Tibial nerve (tissue), 4 donors: Measurements from ENCODE around the gene AMPD2. TPM values are rescaled to one million over a fixed set of nuclear protein-coding genes. Genes with fewer than 3 reads are reported as not detected.
"Not testable (repeated sequence)": the region's sequence is repeated elsewhere in the genome, so short reads cannot be mapped to it uniquely, and the experiment has no call there.

Experiments
- DNase-seq, 2 donors: peaks; one replicate each; pipeline ENCODE4 v3.0.0-alpha.2; 2019; ENCODE audit warnings: low spot score in 2 of 2
- H3K27ac ChIP-seq, 4 donors: fragments of 200-600 bp; sonication (generic) in 3 of 4; one replicate each; pipeline ENCODE4 v1.5.1; 2017 to 2019; ENCODE audit warnings: mild to moderate bottlenecking in 1 of 4
- H3K27me3 ChIP-seq, 2 donors: fragments of 200-600 bp; sonication (generic) in 1 of 2; one replicate each; pipeline versions ENCODE4 v1.5.1 to v1.6.0; 2017 to 2019
- H3K36me3 ChIP-seq, 3 donors: fragments of 200-600 bp; sonication (generic); one replicate each; pipeline ENCODE4 v1.5.1; 2018 to 2019
- H3K4me1 ChIP-seq, 4 donors: fragments of 200-600 bp; sonication (generic) in 3 of 4; one replicate each; pipeline ENCODE4 v1.5.1; 2017 to 2019
- H3K4me3 ChIP-seq, 4 donors: fragments of 200-600 bp; sonication (generic) in 3 of 4; one replicate each; pipeline ENCODE4 v1.5.1; 2017 to 2019; ENCODE audit warnings: mild to moderate bottlenecking in 1 of 4, moderate library complexity in 1 of 4
- H3K9me3 ChIP-seq, 4 donors: fragments of 200-600 bp; sonication (generic) in 3 of 4; one replicate each; pipeline ENCODE4 v1.5.1; 2017 to 2019
- CTCF ChIP-seq, 5 experiments: fragments of 200-600 bp in 3 of 5; fragments of 450-650 bp in 2 of 5; sonication (generic) in 3 of 5; IDR thresholded peaks; one replicate each; pipeline ENCODE4 v1.5.1; 2016 to 2019; ENCODE audit warnings: antibody characterized with exemption in 5 of 5, mild to moderate bottlenecking in 3 of 5, moderate library complexity in 2 of 5
- EP300 ChIP-seq, 2 donors: sonication (generic); formaldehyde crosslinking; IDR thresholded peaks; one replicate each; pipeline ENCODE4 v1.6.1; 2017; ENCODE audit warnings: antibody characterized with exemption in 2 of 2, mild to moderate bottlenecking in 1 of 2
- POLR2A ChIP-seq, 2 donors: fragments of 450-650 bp; IDR thresholded peaks; one replicate each; pipeline ENCODE4 v1.6.1; 2017; ENCODE audit warnings: antibody characterized with exemption in 2 of 2, mild to moderate bottlenecking in 2 of 2, moderate library complexity in 2 of 2
- WGBS, 2 donors: methylation state at CpG; one replicate each; pipeline ENCODE4 v1.1.5; 2018; 5-methylcytosine and 5-hydroxymethylcytosine counted together
- total RNA-seq, 4 donors: library from RNA; depleted of rRNA; stranded (reverse); fragments of >200 nt; gene quantifications; one replicate each; pipeline ENCODE4 v1.1.0, GENCODE V29; 2016

The AMPD2 gene
- total RNA-seq, 4 donors from 2014 or later: 70.6 to 113 (median 94.7) TPM

- DNase-seq: no peak
- WGBS, 2 donors: 47 to 57% methylated on average over 7 of the region's 7 CpGs
- Histone ChIP-seq H3K27me3 (no peaks in the 10 kb centered on the region), H3K27ac (no peak overlapping the region), H3K36me3 (peaks cover 0 to 43% (median 0%) of the 10 kb centered on the region in 3 donors), H3K4me3 (no peak overlapping the region), H3K4me1 (peaks cover 0 to 24% (median 5%) of the 10 kb centered on the region in 4 donors), H3K9me3 (no peaks in the 10 kb centered on the region)
- no peak for TF ChIP-seq POLR2A (IDR thresholded peaks at IDR 0.05)
- TF ChIP-seq CTCF (IDR thresholded peaks at IDR 0.05): no peak
- TF ChIP-seq EP300 (IDR thresholded peaks at IDR 0.05): no peak
These were observed 38.3 kb downstream of the AMPD2 start for GRCh38 chr1:109657970-109658369.

DNA sequence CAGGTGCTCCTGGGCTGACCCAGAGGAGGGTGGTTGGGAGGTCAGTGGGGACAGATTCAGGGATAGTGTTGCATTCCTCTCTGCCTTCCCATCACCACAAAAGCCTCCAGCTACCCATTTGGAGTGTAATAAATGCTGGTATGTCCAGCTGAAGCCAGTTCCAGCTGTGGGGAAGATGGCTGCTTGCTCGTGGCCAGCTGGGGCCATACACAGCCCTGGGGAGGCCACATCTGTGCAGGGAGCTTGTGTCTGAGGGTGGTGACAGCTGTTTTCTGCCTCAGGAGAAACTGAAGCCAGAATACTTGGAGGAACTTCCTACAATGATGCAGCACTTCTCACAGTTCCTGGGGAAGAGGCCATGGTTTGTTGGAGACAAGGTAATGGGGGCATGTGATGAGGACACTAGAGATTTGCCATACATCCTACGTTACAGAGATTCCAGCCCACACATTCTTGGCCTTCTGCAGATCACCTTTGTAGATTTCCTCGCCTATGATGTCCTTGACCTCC is 39.0 kb downstream of the AMPD2 start:
- H3K9me3 ChIP-seq: no peaks in the 10 kb centered on the region
- H3K4me3 ChIP-seq: no peak overlapping the region
- WGBS, 2 donors: 45 to 62% methylated on average over 3 of the region's 3 CpGs
- no peak for DNase-seq
- peaks cover 0 to 43% (median 0%) of the 10 kb centered on the region in 3 donors for H3K36me3 ChIP-seq
- H3K27ac ChIP-seq: no peak overlapping the region
- no peaks in the 10 kb centered on the region for H3K27me3 ChIP-seq
- H3K4me1 ChIP-seq: peaks cover 0 to 24% (median 5%) of the 10 kb centered on the region in 4 donors
- TF ChIP-seq EP300 (IDR thresholded peaks at IDR 0.05) (no peak), POLR2A (IDR thresholded peaks at IDR 0.05) (no peak), CTCF (IDR thresholded peaks at IDR 0.05) (no peak)

DNA sequence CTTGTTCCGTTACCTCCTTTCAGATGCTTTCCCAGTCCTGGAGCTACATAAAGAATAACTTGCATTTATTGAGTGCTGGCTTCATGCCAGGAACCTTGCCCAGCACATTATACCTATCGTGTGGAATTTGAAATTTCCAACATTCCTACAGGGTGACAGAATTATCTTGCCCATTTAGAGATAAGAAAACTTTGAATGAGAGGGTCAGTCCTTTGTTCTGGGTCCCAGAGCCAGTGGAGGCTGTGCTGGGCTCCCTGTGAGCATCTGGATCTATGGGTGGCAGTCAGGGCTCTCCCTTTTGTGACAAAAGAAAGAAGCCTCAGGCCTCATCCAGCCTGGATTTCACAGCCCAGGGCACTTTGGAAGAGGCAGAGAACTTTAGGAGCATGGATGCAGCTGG is 39.5 kb downstream of the AMPD2 start:
- no peak for DNase-seq
- Histone ChIP-seq H3K27ac (no peak overlapping the region), H3K4me3 (no peak overlapping the region), H3K9me3 (no peaks in the 10 kb centered on the region), H3K4me1 (peaks cover 0 to 24% (median 5%) of the 10 kb centered on the region in 4 donors), H3K36me3 (peaks cover 0 to 43% (median 0%) of the 10 kb centered on the region in 3 donors), H3K27me3 (no peaks in the 10 kb centered on the region)
- TF ChIP-seq EP300 (IDR thresholded peaks at IDR 0.05): no peak
- no peak for TF ChIP-seq POLR2A (IDR thresholded peaks at IDR 0.05)
- no peak for TF ChIP-seq CTCF (IDR thresholded peaks at IDR 0.05)
- 49 to 56% methylated on average over 2 of the region's 2 CpGs for WGBS, 2 donors

DNA sequence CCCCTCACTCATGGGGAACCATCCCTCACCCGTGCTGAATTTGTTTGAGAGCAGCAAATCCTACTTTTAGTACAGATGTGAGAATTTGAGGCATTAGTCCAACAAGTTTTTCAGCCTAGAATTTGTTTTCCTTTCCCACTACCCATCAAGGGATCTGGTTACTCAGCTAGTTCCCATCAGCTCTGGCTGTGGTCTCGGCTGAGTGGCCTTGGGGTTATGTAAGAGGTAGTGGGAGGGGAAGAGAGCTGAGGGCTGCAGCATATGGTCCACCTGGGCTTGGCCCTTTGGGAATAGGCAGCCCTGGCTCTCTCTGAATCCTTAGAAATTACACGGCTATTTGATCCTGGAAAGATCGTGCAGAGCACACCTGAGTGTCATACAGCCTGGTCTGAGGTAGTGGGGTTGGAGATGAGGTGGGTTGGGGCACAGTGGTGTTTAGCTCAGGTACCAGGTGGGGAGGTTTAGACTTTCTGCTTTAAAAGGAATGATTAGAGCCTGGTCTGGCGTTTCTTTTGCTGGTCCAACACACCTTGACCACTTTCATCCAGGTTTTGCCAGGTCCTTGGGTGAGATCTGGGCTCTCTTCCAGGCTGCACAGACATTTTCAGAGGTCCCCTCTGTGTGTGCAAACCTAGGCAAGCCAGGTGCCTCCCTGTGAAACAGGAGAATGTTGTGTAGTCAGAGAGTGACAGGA is 40.5 kb downstream of the AMPD2 start:
- Histone ChIP-seq H3K27ac (no peak overlapping the region), H3K4me1 (peaks cover 0 to 16% (median 5%) of the 10 kb centered on the region in 4 donors), H3K4me3 (no peak overlapping the region), H3K9me3 (no peaks in the 10 kb centered on the region), H3K27me3 (no peaks in the 10 kb centered on the region), H3K36me3 (peaks cover 0 to 43% (median 0%) of the 10 kb centered on the region in 3 donors)
- DNase-seq: no peak
- TF ChIP-seq EP300 (IDR thresholded peaks at IDR 0.05) (no peak), POLR2A (IDR thresholded peaks at IDR 0.05) (no peak), CTCF (IDR thresholded peaks at IDR 0.05) (no peak)
- 81 to 82% methylated on average over 5 of the region's 5 CpGs for WGBS, 2 donors

DNA sequence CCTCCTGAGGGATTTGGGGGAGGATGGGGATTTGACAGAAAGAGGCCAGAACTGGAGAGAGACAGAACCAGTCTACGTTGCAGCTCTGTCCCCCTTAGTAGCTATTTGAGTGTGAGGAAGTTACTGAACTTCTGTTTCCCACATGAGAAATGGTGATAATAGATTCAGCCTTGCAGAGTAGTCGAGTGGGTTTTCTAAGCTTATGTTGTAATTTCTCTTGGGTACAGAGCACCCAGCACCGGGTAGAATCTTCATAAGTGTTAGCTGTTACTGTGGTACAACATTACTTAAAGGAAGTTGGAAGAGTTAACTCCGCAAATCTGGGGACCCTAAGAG is 41.0 kb downstream of the AMPD2 start:
- not testable (repeated sequence) for H3K9me3 ChIP-seq, H3K27ac ChIP-seq, H3K4me3 ChIP-seq, H3K27me3 ChIP-seq, DNase-seq
- Histone ChIP-seq H3K36me3 (peaks cover 0 to 43% (median 0%) of the 10 kb centered on the region in 3 donors), H3K4me1 (peaks cover 0 to 11% (median 2%) of the 10 kb centered on the region in 4 donors)
- WGBS, 2 donors: 61 to 75% methylated on average over 4 of the region's 4 CpGs
